ENCODE measurements around the gene BCL2L14. TPM values are rescaled to one million over a fixed set of nuclear protein-coding genes. Genes with fewer than 3 reads are reported as not detected.

The BCL2L14 gene, protein sequence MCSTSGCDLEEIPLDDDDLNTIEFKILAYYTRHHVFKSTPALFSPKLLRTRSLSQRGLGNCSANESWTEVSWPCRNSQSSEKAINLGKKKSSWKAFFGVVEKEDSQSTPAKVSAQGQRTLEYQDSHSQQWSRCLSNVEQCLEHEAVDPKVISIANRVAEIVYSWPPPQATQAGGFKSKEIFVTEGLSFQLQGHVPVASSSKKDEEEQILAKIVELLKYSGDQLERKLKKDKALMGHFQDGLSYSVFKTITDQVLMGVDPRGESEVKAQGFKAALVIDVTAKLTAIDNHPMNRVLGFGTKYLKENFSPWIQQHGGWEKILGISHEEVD
- not detected for polyA plus RNA-seq (2012; ENCODE audit: insufficient read depth, insufficient read length)

DNA sequence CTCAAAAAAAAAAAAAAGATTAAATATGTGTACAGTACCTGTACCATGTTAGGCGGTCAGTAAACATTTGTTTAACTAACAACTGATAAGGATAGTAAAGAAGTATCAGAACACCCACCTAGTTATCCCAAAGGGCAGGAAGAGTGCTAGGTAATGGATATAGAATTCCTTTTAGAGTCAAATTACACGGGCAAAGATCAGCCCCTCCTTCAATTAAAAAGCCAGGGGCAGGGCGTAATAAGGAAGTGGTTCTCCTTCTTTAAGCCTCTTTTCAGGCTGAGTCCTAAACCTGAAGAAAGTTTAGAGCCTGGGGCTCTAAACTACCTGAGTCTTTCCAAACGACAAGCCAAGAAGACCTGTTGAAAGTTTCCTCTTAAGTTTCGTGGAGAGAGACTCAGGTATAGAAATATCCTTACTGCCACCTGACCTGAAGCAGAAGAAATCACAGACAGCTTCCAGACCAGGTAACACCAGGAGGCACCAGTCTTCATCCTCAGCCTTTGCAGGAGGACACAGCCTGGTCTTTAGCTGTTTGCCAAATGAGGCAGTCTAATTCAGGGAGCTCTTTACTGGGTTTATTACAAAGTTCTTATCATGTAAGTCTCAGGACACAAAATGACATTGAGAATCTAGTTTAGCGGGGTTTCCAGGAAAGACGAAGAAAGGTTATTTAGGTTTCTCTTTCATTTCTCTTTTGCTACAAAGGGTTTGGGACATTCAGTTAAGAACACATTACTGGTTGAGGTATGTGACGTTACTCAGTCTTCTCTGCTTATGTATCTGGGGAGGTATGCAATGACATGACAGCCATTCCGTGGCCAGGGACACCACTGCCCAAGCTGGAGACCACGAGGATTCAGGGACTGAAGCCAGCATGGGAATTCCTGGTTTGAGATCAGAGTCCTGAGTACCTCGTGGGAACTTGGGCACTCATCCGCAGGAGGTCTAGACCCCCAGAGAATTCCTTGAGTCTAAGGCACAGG, at the start of gene BCL2L14:
TSS of gene BCL2L14 (plus strand) at position 266 of the 983 bp plus-strand sequence. CDS start 8,367 bp downstream, outside the sequence.
- DNase-seq (ENCODE audit: low read depth, low spot score): no peak
- no peak within 1 kb of the TSS for H3K4me3 ChIP-seq (ENCODE audit: low read length)

GRCh38 chr12:12022306-12022936, 48.3 kb upstream of the BCL2L14 start:
- no peak overlapping the region for H3K4me3 ChIP-seq (ENCODE audit: low read length)
- no peak for DNase-seq (ENCODE audit: low read depth, low spot score)

DNA sequence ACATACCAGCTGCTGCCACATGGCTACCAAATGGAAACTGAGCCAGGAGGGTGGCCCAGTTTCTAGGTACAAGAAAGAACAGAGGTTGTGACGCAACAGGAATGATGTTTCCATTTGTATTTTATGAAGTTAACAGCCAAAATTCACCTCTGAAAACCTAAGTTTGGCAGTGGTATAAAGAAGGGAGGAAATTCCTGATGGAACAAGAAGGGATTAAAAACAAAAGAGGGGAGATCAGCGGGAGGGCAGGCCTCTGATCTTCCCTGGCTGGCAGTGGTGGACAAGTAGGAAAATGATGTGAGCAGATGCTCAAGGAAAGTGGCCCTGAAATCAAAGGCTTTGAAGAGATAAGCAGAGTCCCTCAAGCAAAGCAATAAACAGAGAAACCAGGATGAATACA, 47.3 kb upstream of the BCL2L14 start:
- no peak overlapping the region for H3K4me3 ChIP-seq (ENCODE audit: low read length)
- DNase-seq (ENCODE audit: low read depth, low spot score): no peak

DNA sequence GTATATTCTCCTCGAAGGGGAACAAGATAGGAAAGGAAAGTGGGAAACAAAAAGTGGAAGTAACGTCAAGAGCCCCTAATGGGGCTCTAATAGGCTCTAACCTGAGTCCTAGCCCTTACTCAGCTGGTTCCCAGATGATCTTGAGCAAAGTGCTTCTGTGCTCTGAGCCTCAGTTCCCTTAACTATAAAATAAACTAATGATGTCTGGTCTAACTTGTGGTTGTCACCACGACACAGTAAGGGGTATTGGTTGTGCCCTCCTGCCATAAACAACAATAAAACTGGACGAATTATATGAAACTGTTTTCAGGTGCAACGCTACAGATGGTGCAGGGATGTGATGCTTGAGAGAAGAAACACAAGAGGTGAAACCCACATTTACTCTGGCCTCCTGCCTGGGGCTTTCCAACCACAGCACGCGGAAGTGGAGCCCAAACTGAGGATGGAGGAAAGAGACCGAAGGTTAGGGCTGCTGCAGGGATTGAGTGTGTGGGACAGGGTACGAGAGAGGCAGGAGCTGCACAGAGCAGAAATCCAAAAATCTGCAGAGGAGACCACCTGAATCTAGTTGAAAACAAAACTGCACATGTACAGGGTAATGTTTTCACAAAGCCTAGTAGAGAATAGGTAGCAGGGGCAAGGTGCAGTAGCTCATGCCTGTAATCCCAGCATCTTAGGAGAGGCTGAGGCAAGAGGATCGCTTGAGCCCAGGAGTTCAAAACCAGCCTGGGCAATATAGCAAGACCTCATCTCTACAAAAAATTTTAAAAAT, 45.6 kb upstream of the BCL2L14 start:
- no peak overlapping the region for H3K4me3 ChIP-seq (ENCODE audit: low read length)
- no peak for DNase-seq (ENCODE audit: low read depth, low spot score)

- H3K4me3 ChIP-seq (ENCODE audit: low read length): no peak overlapping the region
- DNase-seq (ENCODE audit: low read depth, low spot score): no peak
Measured at GRCh38 chr12:12025799-12026386, 44.8 kb upstream of the BCL2L14 start.

GRCh38 chr12:12028668-12029402, 41.9 kb upstream of the BCL2L14 start:
- DNase-seq (ENCODE audit: low read depth, low spot score): no peak
- no peak overlapping the region for H3K4me3 ChIP-seq (ENCODE audit: low read length)

DNA sequence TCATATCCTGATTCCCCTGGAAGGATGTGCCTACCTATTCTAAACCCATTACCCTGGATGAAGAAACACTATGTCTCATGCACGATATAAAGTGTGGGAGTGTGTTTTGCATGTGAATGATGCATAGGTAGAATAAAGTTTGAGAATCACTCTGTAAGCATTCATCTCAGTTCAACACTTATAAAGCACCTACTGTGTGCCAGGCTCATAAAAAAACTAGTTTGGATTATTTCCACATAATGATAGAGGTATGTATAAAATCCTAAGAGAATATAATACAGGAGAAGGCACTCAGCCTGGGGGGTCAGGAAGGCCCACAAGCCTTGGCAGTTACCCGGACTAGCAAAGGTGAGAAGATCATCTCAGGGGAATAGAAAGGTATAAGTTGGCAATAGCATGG, 41.1 kb upstream of the BCL2L14 start:
- no peak overlapping the region for H3K4me3 ChIP-seq (ENCODE audit: low read length)
- no peak for DNase-seq (ENCODE audit: low read depth, low spot score)

- DNase-seq (ENCODE audit: low read depth, low spot score): no peak
- H3K4me3 ChIP-seq (ENCODE audit: low read length): no peak overlapping the region
Measured at GRCh38 chr12:12032260-12032791, 38.4 kb upstream of the BCL2L14 start.

DNA sequence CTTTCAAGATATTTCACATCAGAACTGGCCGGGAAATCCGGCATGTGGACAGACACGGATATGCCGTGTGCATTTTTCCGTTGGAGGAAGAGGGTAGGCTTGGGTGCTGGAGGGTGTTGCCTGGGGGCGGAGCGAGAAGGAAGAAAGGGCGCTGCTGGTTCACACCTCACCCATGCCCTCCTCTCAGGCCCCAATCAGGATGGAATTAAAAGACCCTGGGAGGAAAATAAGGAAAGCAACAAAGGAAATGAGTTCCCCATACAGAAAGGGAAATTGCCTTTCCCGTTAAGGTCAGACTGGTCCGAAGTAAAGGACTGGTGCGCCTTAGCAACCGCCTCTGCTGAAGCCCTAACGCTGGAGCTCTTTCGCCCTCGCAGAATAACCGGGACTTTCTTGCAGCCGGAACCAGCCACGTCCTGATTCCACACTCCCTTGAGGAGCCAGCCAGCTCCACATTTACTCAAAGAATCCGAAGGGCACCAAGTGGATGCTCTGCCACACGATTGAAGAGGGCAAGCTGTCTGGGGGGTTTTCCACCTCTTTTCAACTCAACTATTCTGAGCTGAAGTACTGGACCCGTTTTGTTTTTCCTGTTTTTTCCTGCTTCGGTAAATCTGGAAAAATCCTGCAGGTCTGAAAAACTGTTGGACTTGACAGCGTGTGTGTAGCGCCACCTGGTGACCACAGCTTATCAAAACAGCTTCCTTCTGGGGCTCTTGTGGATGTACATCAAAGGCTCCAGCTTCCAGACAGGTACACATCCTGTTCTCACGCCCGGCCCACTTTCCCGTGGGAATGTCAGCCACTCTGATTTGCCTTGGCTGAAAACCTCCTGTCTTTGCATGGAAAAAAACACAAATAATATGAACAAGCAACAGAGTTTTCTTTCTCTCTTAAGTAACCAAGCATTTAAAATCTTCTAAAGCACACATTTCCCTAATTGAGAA, 37.6 kb upstream of the BCL2L14 start:
- no peak overlapping the region for H3K4me3 ChIP-seq (ENCODE audit: low read length)

GRCh38 chr12:12033824-12034223, 36.9 kb upstream of the BCL2L14 start:
- H3K4me3 ChIP-seq (ENCODE audit: low read length): no peak overlapping the region
- DNase-seq (ENCODE audit: low read depth, low spot score): no peak

More for the DNA sequence above, 37.6 kb upstream of the BCL2L14 start:
- peak; percentile 86 for DNase-seq (ENCODE audit: low read depth, low spot score)

DNA sequence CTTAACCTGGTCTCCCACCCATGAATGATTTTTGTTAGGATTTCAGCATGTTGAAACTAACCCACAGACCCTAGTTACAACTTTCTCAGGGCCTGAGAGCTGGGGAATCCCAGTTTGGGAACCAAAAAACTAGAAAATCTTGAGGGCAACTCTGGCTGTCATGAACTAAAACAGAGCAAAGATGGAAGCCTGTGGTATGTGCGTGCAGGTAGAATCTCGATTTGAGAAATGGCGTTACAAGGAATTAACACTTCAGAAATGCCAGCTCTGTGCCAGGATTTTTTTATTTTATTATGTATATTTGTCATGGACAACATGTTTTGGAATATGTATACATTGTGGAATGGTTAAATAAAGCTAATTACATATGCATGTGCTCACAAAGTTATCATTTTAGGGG, 36.4 kb upstream of the BCL2L14 start:
- H3K4me3 ChIP-seq (ENCODE audit: low read length): no peak overlapping the region

GRCh38 chr12:12035229-12035628, 35.5 kb upstream of the BCL2L14 start:
- H3K4me3 ChIP-seq (ENCODE audit: low read length): no peak overlapping the region
- DNase-seq (ENCODE audit: low read depth, low spot score): no peak

More for the DNA sequence above, 36.4 kb upstream of the BCL2L14 start:
- DNase-seq (ENCODE audit: low read depth, low spot score): no peak

DNA sequence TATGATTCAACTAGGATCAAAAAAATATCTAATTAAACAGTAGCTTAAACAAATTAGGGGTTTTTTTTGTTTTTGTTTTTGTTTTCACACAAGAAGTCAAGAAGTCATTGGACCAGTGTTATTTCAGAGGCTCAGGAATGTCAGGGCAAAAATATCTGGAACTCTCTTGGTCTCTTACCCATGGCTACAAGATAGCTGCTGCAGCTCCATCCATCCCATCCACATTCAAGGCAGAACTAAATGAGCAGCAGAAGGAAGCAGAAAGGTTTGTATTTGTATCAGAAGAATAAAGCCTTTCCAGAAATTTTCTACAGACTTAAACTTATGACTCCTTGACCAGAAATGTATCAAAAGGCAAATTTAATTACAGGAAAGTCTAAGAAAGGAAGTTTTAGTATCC, 33.8 kb upstream of the BCL2L14 start:
- no peak for DNase-seq (ENCODE audit: low read depth, low spot score)
- no peak overlapping the region for H3K4me3 ChIP-seq (ENCODE audit: low read length)

DNA sequence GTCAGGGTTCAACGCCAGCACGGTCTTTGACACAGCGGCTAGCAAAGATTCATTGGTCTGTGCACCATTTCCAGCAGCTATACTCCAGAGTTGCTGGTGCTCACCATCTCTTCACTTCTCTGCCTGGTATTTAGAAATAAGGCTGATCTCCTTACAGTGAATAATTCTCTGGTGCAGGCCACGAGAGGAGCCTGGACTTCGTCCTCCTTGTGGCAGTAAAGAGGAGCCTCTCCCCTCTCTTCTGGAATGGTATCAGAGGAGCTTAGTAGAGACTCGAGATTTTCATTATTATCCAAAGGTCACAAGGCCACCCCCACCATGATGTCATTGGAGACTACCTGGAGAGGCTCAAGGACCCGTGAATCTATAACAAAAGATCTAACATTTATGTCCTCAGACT, 30.8 kb upstream of the BCL2L14 start:
- H3K4me3 ChIP-seq (ENCODE audit: low read length): no peak overlapping the region
- no peak for DNase-seq (ENCODE audit: low read depth, low spot score)

- DNase-seq (ENCODE audit: low read depth, low spot score): no peak
- no peak overlapping the region for H3K4me3 ChIP-seq (ENCODE audit: low read length)
Measured at GRCh38 chr12:12046401-12046800, 24.3 kb upstream of the BCL2L14 start.

DNA sequence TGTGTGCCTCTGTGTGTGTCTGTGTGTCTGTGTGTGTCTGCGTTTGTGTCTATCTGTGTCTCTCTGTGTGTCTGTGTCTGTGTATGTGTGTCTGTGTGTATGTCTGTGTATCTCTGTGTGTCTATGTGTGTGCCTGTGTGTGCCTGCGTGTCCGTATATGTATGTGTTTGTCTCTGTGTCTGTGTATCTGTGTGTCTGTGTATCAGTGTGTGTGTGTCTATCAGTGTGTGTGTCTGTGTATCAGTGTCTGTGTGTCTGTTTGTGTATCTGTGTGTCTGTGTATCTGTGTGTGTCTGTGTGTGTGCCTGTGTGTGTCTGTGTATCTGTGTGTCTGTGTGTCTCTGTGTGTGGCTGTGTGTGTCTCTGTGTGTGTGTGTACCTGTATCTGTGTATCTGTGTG, 23.1 kb upstream of the BCL2L14 start:
- DNase-seq (ENCODE audit: low read depth, low spot score): no peak

DNA sequence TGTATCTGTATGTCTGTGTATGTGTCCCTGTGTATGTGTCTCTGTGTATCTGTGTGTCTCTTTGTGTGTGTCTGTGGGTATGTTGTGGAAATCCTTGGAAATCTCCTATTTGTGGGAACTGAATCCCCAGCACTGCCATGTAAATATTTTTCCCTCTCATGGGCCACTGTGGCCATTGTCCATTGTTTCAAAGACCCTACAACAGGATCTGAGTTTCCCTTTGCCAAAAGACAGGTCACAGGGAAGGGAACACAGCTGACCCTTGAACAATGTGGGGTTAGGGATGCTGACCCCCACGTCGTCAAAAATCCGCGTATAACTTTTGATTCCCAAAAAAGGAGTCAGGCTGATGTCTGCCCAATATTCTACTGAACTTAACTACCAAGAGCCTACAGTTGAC, 22.5 kb upstream of the BCL2L14 start:
- H3K4me3 ChIP-seq (ENCODE audit: low read length): no peak overlapping the region

More for the DNA sequence above, 23.1 kb upstream of the BCL2L14 start:
- no peak overlapping the region for H3K4me3 ChIP-seq (ENCODE audit: low read length)

More for the DNA sequence above, 22.5 kb upstream of the BCL2L14 start:
- no peak for DNase-seq (ENCODE audit: low read depth, low spot score)

Data from Jurkat, Clone E6-1 (cell line).